ENCODE data around the gene GPR61.
A peak's percentile ranks its signal among the peaks of the same experiment; 100 is the strongest.

GPR61 gene

DNA sequence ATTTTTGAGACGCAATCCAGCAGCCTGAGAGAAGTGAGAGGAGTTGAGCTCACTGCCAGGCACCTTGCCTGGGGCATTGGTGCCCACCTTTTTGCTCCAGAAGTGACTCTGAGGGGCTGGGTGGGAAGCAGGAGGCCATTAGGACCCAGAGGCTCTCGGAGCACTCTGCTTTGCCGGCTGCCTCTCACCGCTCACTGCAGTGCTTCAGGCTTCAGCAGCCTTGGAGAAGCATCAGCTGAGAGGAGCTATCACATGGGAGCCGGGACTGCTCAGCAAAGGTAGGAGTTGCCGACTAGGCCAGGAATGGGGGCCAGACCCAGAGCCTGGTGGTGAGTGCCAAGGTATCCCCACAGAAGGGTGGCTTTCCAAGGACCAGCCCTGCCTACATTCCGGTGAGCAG is at the start of gene GPR61:
GPR61 (plus strand) TSS at position 197 of the 400 bp plus-strand sequence. CDS start 3,151 bp downstream, outside the sequence.
- DNase-seq = no peak

DNA sequence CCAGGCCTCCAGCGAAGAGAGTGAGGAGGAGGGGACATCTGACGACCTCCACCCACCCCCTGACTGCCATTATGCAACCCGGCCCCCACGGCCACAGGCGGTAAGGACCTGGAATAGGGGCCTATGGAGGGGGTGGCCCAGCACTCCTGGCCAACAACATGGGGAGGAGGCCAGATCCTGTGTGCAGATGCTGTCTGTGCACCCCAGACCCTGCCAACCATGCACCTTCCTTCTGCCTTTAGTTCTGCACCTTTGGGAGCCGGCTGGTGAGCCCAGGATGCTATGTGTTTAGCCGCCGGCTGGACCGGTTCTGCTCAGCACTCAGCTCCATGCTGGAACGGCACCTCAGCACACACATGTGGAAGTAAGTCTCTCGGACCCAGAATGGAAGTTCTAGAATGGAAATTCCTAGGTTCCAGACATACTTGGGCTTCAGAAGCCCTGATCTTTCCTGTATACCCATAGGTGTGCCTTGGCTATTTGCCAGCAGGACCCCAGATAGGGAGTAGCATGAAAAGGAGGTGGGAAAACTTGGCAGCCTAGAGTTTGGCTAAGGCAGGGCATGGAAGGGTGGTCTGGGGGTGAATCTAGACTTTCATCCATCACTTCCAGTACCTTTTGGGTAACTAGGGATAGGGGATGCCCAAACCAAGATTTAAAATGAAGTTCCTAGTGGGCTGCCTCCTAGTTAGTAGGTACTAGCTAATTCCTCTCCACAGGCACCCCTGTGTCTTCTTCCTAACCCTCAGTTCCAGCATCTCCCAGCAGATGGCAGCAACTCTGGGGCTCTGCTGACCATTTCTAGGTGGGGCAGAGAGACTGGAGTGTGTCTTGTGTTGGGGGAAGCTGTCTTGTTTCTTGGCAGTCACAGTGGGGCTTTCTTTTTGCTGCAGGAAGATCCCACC is 49.4 kb upstream of the GPR61 start:
- peak; percentile 49 for DNase-seq

- DNase-seq = no peak
Measured at GRCh38 chr1:109490934-109491302, 48.8 kb upstream of the GPR61 start.

- DNase-seq = no peak
Measured at GRCh38 chr1:109491372-109491771, 48.3 kb upstream of the GPR61 start.

DNA sequence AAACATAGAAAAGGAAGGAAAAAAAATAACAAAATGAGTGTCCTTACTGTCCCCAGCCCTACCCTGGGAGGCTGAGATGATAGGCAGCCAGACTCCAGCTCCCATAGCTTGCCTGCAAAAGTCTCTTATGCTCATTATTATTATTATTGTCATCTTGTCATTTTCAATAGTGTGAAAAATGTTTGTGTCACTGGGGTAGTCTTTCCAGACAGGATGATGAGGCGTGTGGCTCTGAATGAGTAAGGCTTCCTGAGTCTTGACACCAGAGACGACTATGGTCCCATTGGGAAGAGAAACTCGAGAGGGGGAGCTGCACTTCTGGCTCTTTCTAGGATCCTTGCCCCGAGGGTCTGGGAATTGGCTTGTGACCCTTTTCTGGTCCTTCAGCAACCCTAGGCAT is 46.9 kb upstream of the GPR61 start:
- DNase-seq = no peak

DNA sequence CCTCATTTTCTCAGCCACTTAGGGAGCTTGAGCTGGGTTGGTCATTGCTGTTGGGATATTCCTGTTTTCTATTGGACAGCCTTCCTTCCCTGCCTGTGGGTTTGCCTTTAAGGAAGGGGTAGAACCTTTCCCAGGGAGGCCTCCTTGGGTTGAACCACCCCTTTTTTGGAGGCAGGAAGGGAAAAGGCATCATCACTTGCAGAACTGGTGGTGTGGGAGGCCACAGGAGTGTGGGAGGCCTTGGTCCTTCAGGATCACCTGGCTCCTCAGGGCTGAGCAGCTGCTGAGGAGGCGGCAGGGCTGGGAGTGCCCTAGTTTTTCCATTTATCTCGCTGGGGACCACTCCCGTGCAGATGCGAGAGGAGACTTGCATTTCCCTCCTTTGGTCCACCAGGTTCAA is 46.4 kb upstream of the GPR61 start:
- no peak for DNase-seq

GRCh38 chr1:109493805-109494539 is 45.7 kb upstream of the GPR61 start, which contains the start of gene CYB561D1:
Gene CYB561D1, plus strand, starts transcription at chr1:109494094. Its CDS starts 46 bp downstream, at chr1:109494140.
- DNase-seq = peak; percentile 86

- DNase-seq = no peak
Measured at GRCh38 chr1:109495738-109496137, 43.9 kb upstream of the GPR61 start.

- DNase-seq = no peak
Measured at GRCh38 chr1:109497449-109498160, 42.1 kb upstream of the GPR61 start.

- DNase-seq = peak; percentile 65
Measured at GRCh38 chr1:109498161-109498801, 41.4 kb upstream of the GPR61 start.

DNA sequence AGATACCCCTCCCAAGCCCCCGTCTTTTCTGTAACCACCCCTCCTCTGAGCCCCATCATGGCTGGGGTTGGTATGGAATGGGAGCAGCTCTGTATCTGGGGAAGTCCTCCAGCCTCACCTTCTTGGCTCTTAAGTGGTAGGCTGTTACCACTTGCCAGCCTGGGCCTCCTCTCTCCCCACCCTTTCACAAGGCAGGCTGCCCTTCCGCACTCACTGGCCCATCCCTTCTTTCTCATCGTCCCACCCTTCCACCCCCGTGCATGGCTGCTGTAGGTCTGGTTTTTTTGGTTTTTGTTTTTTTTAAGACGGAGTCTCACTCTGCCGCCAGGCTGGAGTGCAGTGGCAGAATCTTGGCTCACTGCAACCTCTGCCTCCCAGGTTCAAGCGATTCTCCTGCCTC is 40.6 kb upstream of the GPR61 start:
- DNase-seq = no peak

DNA sequence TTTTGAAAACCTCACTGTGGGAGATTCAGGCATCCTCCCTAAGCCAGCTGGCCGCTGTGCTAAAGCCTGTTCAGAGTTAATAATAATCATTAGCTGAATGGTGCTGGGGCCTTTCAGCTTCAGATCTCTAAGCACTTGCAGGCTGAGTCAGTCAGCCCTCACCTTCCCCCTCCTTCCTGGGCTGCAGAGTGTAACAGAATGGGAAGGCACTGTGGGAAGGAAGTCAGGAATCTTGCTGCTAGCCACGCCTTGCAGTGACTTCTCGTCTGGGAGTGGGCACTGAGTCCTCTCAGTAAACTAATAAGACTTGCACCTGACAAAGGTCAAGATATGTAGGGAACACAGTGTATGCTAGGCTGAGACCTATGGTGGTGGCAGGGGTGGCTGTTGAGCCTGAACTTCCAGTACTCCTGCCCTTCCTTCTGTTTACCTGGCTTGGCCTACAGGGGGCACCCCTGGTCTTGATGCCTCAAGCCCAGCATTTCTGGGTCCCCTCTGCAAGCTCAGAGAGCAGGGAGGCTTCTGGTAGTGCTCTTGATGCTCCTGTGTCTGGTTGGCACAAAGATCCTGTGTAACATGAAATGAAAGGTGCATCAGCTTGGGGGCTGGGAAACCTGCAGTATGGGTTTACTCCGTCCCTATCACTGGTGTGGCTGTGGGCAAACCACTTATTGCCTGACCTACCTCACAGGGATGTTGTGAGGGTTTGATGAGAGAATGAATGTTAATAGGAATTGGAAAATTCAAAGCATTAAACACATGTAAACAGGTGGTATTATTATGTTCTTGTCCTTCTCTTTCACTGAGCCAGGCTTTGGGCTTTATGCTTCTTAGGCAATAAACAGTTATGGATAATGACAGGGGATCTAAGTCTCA is 39.8 kb upstream of the GPR61 start:
- peak; percentile 58 for DNase-seq

DNA sequence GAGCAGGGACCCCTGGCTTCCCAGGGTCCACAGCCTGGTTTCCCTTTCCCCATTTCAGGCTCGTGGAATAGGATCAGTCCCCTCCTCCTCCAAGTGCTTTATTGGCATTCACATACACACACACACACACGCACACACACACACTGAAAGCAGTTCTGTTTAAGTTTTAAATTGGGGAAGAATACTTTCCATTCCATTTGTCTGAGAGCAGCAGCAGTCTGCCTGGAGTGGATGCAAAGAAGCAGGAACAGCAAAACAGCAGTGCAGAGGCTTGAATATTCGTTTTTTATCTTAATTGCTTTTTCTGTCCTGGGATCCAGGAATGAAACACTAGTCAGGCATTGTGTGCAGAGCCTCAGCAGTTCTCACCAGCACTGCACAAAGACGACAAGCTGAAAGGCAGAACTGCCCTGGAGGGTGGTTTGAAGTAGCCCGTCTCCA is 38.7 kb upstream of the GPR61 start:
- DNase-seq = no peak

DNA sequence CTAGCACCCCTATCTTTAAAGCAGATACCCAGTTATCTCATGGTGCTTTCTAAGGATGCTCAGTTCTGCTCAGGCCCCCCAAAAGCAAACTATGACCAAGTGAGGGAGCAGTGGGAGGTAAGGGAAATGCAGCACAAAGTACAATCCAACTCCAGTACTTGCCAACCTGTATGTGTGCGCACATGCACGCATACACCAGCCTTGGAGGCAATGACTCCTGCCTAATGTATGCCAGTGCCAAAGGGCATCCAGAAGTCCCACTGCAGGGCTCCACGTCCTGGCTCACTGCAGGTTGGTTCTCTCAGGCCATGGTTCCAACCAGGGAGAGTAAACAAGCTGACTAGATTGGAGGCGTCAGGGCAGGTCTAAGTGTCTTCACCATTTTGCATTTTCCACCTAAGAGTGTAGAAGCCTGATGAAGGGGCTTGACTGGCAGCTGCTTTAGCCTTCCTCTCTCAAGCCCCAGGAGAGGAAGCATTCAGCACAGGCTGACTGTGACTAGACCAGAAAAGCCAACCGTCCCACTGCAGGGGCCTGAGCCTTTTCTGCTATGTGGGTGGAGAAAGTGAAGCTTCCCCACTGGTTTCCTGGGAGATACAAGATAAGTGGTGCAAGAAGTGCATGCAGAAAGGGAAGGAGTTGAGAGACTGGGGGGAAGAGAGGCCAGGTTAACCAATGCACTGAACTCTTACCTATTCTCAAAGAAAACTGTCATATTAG is 37.9 kb upstream of the GPR61 start:
- no peak for DNase-seq

- DNase-seq = no peak
Measured at GRCh38 chr1:109502364-109502851, 37.3 kb upstream of the GPR61 start.

DNA sequence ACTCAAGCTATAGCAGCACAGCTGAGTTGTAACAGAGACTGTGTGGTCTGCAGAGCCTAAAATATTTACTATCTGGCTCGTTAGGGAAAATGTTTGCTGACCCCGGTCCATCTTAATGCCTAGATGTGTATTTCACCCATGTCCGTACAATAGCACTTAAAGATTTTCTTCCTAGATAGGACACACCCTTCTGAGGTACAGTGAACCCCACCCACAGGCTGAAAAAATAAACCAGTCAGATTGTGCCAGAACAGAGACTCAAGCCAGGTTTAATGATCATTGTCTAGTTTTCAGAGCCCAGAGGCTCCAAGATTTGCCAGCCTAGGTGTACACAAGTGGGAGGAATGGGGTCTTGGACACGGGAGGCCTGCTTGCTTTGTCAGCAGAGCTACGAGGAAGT is 35.7 kb upstream of the GPR61 start:
- no peak for DNase-seq

GRCh38 chr1:109504974-109505373 is 34.7 kb upstream of the GPR61 start:
- no peak for DNase-seq

- no peak for DNase-seq
Measured at GRCh38 chr1:109508001-109508872, 31.4 kb upstream of the GPR61 start.

- no peak for DNase-seq
Measured at GRCh38 chr1:109508873-109509175, 30.8 kb upstream of the GPR61 start.

Data from NCI-H69 (cell line).